ENCODE data around the gene GABRA5. TPM values are rescaled to one million over a fixed set of nuclear protein-coding genes. Genes with fewer than 3 reads are reported as not detected.

The GABRA5 gene
- total and polyA plus RNA-seq, 2 of the 4 experiments (the other 2 are of a cell fraction): 4.0 to 7.3 TPM

- Histone ChIP-seq H4K91ac (ENCODE audit: insufficient read depth, low read depth, low read length) (no peak overlapping the region), H3K4me1 (ENCODE audit: control insufficient read depth, insufficient read depth, low read length) (no peaks in the 10 kb centered on the region), H3K4ac (ENCODE audit: low read depth, low read length) (no peak overlapping the region), H3K36me3 (ENCODE audit: control insufficient read depth, insufficient read depth, low read length) (no peaks in the 10 kb centered on the region), H2BK120ac (ENCODE audit: low read depth, low read length) (no peak overlapping the region), H2BK15ac (ENCODE audit: low read depth, low read length) (no peak overlapping the region), H2AFZ (replicated peaks; ENCODE audit: low read length, poor library complexity) (no peak overlapping the region), H3K4me3 (ENCODE audit: insufficient read depth, low read depth, low read length) (no peak overlapping the region), H3K79me1 (ENCODE audit: low read depth in 1 of 2, low read length in 2 of 2) (no peaks in the 10 kb centered on the region), H2BK5ac (ENCODE audit: low read depth, low read length, poor library complexity, severe bottlenecking) (no peak overlapping the region), H4K20me1 (ENCODE audit: insufficient read depth, low read length) (no peaks in the 10 kb centered on the region), H3K18ac (ENCODE audit: low read depth, low read length) (no peak overlapping the region), H3K27me3 (ENCODE audit: control insufficient read depth, insufficient read depth, low read length) (no peaks in the 10 kb centered on the region), H3K27ac (ENCODE audit: insufficient read depth, low read length) (no peak overlapping the region), H3K14ac (replicated peaks; ENCODE audit: low read depth, low read length) (no peak overlapping the region), H3K4me2 (ENCODE audit: low read depth, low read length) (no peak overlapping the region), H4K8ac (ENCODE audit: low read depth in 2 of 2, low read length in 2 of 2) (no peak overlapping the region), H2AK5ac (ENCODE audit: low read depth, low read length) (no peak overlapping the region), H2BK20ac (ENCODE audit: low read depth, low read length) (no peak overlapping the region), H4K5ac (ENCODE audit: low read depth, low read length) (no peak overlapping the region), H3K9me3 (ENCODE audit: control insufficient read depth, insufficient read depth, low read length) (peaks cover 11% of the 10 kb centered on the region), H3K23ac (ENCODE audit: low read depth, low read length) (no peak overlapping the region), H3K56ac (ENCODE audit: extremely low read depth, insufficient read depth, low read length) (no peak overlapping the region), H3K9ac (ENCODE audit: low read depth, low read length) (no peak overlapping the region), H3K9me1 (ENCODE audit: insufficient read depth, low read length) (no peaks in the 10 kb centered on the region), H2AK9ac (replicated peaks; ENCODE audit: low read depth, low read length, poor library complexity) (no peak overlapping the region)
- dilution Hi-C loops (cut with HindIII; ENCODE audit: low sequenced_read_pairs, unreplicated experiment) (no loop called here), intact Hi-C loops (cut with micrococcal nuclease) (no loop called here), in situ Hi-C loops (cut with MboI; ENCODE audit: low sequenced_read_pairs) (no loop called here)
- DNase-seq (no peak), ATAC-seq (ENCODE audit: low read depth) (no peak)
- no peak for TF ChIP-seq BHLHE40 (IDR thresholded peaks at IDR 0.05; ENCODE audit: low read depth, low read length)
- no peak for TF ChIP-seq POLR2A (IDR thresholded peaks at IDR 0.05; ENCODE audit: low read depth, low read length)
- no peak for TF ChIP-seq CTCF (conservative IDR thresholded peaks at IDR 0.05; ENCODE audit: low read depth, low read length)
- TF ChIP-seq MXI1 (IDR thresholded peaks at IDR 0.05; ENCODE audit: borderline replicate concordance, low read depth, low read length): no peak
- no peak for TF ChIP-seq SMC3 (IDR thresholded peaks at IDR 0.05; ENCODE audit: low read depth, low read length)
- no peak for TF ChIP-seq RCOR1 (IDR thresholded peaks at IDR 0.05; ENCODE audit: insufficient replicate concordance, low read length)
- no peak for TF ChIP-seq USF2 (IDR thresholded peaks at IDR 0.05; ENCODE audit: low read depth, low read length)
- no peak for TF ChIP-seq MAFK (IDR thresholded peaks at IDR 0.05; ENCODE audit: low read depth, low read length)
- no peak for TF ChIP-seq FOS (IDR thresholded peaks at IDR 0.05; ENCODE audit: low read depth, low read length)
- TF ChIP-seq RFX5 (IDR thresholded peaks at IDR 0.05; ENCODE audit: low read depth, low read length): no peak
- TF ChIP-seq CHD1 (IDR thresholded peaks at IDR 0.05; ENCODE audit: low read depth, low read length): no peak
- no peak for TF ChIP-seq RAD21 (IDR thresholded peaks at IDR 0.05; ENCODE audit: low read length)
- no peak for TF ChIP-seq NFE2L2 (IDR thresholded peaks at IDR 0.05; ENCODE audit: low read depth, low read length)
- no peak for TF ChIP-seq CEBPB (IDR thresholded peaks at IDR 0.05; ENCODE audit: low read depth, low read length)
- TF ChIP-seq ELK1 (IDR thresholded peaks at IDR 0.05; ENCODE audit: borderline replicate concordance, low read depth, low read length): no peak
- no peak for TF ChIP-seq MAZ (IDR thresholded peaks at IDR 0.05; ENCODE audit: borderline replicate concordance, low read depth, low read length)
- no CpG with 5 or more reads among the region's 2 CpGs for WGBS, 2 experiments (ENCODE audit: extremely low coverage in 2 of 2, insufficient read length in 1 of 2)
- ChIA-PET CTCF (no interaction called here), POLR2A (ENCODE audit: unreplicated experiment) (no interaction called here)
- no TSS peak for BruUV-seq (replicated peaks)
These were observed 59.2 kb downstream of the GABRA5 start for GRCh38 chr15:26926081-26926480.

Measured in IMR-90 (cell line).